ENCODE measurements around the gene CLTCL1. TPM values are rescaled to one million over a fixed set of nuclear protein-coding genes. Genes with fewer than 3 reads are reported as not detected.

The CLTCL1 gene
- total and polyA plus RNA-seq, 2 experiments from 2014 or later = 8.5 to 10.2 TPM

DNA sequence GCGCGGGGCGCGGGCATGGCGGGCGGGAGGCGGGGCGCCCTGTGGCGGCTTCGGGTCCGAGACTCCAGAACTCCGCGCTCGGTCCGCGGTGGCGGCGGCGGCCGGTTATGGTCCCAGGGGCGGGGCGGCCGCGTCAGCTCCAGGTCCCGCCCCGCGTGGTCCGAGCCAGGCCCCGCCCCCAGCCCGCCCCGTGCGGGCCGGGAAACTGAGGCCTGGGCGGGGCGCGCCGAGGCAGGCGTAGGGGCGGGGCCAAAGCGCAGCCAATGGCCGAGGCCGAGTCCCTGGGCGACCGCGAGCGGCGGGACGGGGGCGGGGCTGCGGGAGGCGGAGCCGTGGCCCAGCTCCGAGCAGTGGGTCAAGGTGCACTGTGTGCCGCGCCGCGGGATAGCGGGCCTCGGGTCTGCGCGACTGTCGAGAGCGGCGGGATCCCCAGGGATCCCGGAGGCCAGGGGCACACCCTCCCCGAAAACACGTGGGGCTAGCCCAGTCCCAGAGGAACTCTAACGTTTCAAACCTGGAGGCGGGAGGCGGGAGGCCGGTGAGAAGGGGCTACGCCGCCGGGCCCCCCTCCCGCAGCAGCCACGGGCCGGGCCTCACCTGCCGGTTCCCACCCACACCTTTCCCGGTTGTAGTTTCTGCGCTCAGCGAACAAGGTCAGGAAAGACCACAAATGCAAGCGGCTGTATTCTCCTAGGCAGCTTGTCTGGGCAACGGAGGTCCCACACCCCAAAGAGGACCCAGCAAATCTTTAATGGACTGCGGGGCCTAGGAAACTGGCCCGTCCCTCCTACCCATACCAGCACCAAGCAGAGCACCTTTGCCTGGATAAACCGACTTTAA is 112.6 kb downstream of the CLTCL1 start, which contains the start of gene SLC25A1:
TSS of gene SLC25A1 (minus strand) at position 80 of the 840 bp plus-strand sequence. CDS start at position 17, 63 bp downstream.
- H3K4me1 ChIP-seq (ENCODE audit: insufficient read depth) = peaks cover 12% of the 10 kb centered on the region
- no peaks in the 10 kb centered on the region for H3F3A ChIP-seq (ENCODE audit: insufficient read depth)
- peak; percentile 94 for DNase-seq
- in situ Hi-C loops (cut with MboI) = no loop called here
- no peaks in the 10 kb centered on the region for H3K27me3 ChIP-seq (replicated peaks; ENCODE audit: insufficient read depth)
- H3K4me3 ChIP-seq = peak within 1 kb of the TSS; percentile 78
- WGBS, 2 experiments (ENCODE audit: low coverage in 1 of 2, low lambda C conversion rate in 2 of 2, missing lambda C conversion rate in 2 of 2) = 3 to 5% methylated on average over 27 to 61 of the region's 86 CpGs
- no peaks in the 10 kb centered on the region for H4K20me1 ChIP-seq (ENCODE audit: insufficient read depth)
- H3K36me3 ChIP-seq (ENCODE audit: low read depth) = no peaks in the 10 kb centered on the region
- peaks cover 21% of the 10 kb centered on the region for H3K79me2 ChIP-seq (ENCODE audit: insufficient read depth)
- no peaks in the 10 kb centered on the region for H3K9me3 ChIP-seq (ENCODE audit: low read depth)
- H3K9me2 ChIP-seq (ENCODE audit: insufficient read depth) = no peaks in the 10 kb centered on the region
- H3K4me2 ChIP-seq (ENCODE audit: unreplicated experiment) = peak within 1 kb of the TSS; percentile 76
- peak within 1 kb of the TSS; percentile 31 for H3K27ac ChIP-seq
- peak within 1 kb of the TSS; percentile 79 for H3K9ac ChIP-seq
- peak within 1 kb of the TSS; percentile 78 for H2AFZ ChIP-seq
- TF ChIP-seq EZH2 (IDR thresholded peaks at IDR 0.05; ENCODE audit: insufficient read depth, poor library complexity, severe bottlenecking) (no peak), EZH2phosphoT487 (IDR thresholded peaks at IDR 0.05; ENCODE audit: insufficient read depth, low read depth) (no peak)

DNA sequence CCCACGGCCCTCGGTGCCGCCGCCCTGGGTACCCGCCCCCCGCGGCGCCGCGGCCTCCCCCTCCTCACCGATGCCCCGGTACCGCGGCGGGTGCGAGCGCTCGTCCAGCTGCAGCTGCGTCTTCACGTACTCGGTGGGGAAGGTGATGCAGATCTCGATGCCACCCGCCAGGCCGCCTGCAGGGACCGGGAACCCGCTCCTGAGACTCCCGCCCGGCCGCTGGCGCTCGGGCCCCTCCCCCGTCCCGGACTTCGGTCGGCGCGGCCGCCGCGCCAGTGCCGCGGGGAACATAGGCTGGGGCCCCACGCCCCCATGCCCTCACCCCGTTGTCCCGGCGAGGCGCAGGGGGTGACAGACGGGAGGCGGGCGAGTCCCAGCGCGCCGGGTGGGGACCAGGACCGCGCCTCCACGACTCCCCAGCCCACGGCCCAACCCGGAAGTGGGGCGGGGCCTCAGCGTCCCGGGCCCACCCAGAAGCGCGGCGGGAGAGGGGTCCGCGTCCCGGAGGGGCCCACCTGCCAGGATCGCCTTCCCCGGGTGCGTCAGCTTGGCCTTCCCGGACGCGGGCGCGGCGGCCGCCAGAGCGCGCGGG is 113.4 kb downstream of the CLTCL1 start:
- 0 to 1% methylated on average over 24 to 38 of the region's 80 CpGs for WGBS, 2 experiments (ENCODE audit: low coverage in 1 of 2, low lambda C conversion rate in 2 of 2, missing lambda C conversion rate in 2 of 2)
- Histone ChIP-seq H4K20me1 (ENCODE audit: insufficient read depth) (no peaks in the 10 kb centered on the region), H3K9ac (peak overlapping the region; percentile 79), H3K4me1 (ENCODE audit: insufficient read depth) (peaks cover 14% of the 10 kb centered on the region), H2AFZ (peak overlapping the region; percentile 70), H3K79me2 (ENCODE audit: insufficient read depth) (peaks cover 28% of the 10 kb centered on the region), H3F3A (ENCODE audit: insufficient read depth) (no peaks in the 10 kb centered on the region), H3K27ac (peak overlapping the region; percentile 19; the same call in 1 of the 2 replicates), H3K4me3 (peak overlapping the region; percentile 78), H3K9me3 (ENCODE audit: low read depth) (no peaks in the 10 kb centered on the region), H3K27me3 (replicated peaks; ENCODE audit: insufficient read depth) (no peaks in the 10 kb centered on the region), H3K9me2 (ENCODE audit: insufficient read depth) (no peaks in the 10 kb centered on the region), H3K36me3 (ENCODE audit: low read depth) (no peaks in the 10 kb centered on the region), H3K4me2 (ENCODE audit: unreplicated experiment) (peak overlapping the region; percentile 76)
- in situ Hi-C loops (cut with MboI) = no loop called here
- TF ChIP-seq EZH2phosphoT487 (IDR thresholded peaks at IDR 0.05; ENCODE audit: insufficient read depth, low read depth) (no peak), EZH2 (IDR thresholded peaks at IDR 0.05; ENCODE audit: insufficient read depth, poor library complexity, severe bottlenecking) (no peak)
- DNase-seq = peak; percentile 73

DNA sequence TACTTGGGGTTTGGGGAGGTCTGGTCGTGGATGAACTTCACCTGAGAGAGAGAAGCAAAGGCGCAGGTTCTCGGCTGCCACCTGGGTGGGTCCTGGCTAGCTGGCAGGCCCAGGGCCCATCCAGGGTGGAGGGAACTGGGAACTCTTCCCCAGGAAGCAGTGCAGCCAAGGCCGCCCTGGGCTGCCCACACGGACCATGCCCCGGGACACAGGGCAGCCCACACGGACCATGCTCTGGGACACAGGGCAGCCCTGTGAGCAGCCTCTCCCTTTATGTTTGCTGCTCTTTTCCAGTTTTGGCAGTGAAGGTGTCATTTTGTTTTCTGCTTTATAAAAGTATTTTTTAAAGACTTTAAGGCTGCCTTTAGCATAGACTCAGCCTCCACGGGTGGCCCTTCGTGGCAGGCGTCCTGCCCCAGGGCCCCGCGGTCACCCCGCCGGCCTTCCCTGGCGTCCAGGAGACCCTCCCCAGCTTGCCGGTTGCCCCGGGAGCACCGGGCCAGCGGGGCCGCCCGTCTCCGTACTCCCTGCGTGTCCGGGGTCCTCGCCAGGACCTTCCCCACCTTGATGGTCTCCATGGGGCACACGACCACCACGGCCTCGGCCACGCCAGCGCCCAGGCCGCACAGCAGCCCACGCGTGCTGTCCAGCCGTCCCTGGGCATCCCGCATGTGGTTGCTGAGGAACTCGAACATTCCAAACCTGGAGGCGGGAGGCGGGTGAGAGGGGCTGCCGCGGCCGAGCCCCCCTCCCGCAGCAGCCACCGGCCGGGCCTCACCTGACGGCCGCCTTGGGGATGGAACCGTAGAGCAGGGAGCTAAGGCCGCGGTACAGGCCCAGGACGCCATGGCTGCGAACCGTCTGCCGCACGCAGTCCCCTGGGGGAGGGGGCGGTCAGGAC is 114.1 kb downstream of the CLTCL1 start:
- Histone ChIP-seq H3F3A (ENCODE audit: insufficient read depth) (no peaks in the 10 kb centered on the region), H4K20me1 (ENCODE audit: insufficient read depth) (no peaks in the 10 kb centered on the region), H3K36me3 (ENCODE audit: low read depth) (no peaks in the 10 kb centered on the region), H3K9me3 (ENCODE audit: low read depth) (no peaks in the 10 kb centered on the region), H3K27me3 (replicated peaks; ENCODE audit: insufficient read depth) (no peaks in the 10 kb centered on the region), H3K9me2 (ENCODE audit: insufficient read depth) (no peaks in the 10 kb centered on the region), H3K4me2 (ENCODE audit: unreplicated experiment) (peak overlapping the region; percentile 76), H2AFZ (0 out of 2 replicates have a peak overlapping the region, but pooled peaks have one; percentile 70), H3K27ac (no peak overlapping the region), H3K9ac (peak overlapping the region; percentile 79), H3K79me2 (ENCODE audit: insufficient read depth) (peaks cover 35% of the 10 kb centered on the region), H3K4me3 (peak overlapping the region; percentile 78), H3K4me1 (ENCODE audit: insufficient read depth) (peaks cover 14% of the 10 kb centered on the region)
- in situ Hi-C loops (cut with MboI) = no loop called here
- DNase-seq = peak; percentile 36
- 16 to 17% methylated on average over 39 to 53 of the region's 55 CpGs for WGBS, 2 experiments (ENCODE audit: low coverage in 1 of 2, low lambda C conversion rate in 2 of 2, missing lambda C conversion rate in 2 of 2)
- TF ChIP-seq EZH2phosphoT487 (IDR thresholded peaks at IDR 0.05; ENCODE audit: insufficient read depth, low read depth) (no peak), EZH2 (IDR thresholded peaks at IDR 0.05; ENCODE audit: insufficient read depth, poor library complexity, severe bottlenecking) (no peak)

DNA sequence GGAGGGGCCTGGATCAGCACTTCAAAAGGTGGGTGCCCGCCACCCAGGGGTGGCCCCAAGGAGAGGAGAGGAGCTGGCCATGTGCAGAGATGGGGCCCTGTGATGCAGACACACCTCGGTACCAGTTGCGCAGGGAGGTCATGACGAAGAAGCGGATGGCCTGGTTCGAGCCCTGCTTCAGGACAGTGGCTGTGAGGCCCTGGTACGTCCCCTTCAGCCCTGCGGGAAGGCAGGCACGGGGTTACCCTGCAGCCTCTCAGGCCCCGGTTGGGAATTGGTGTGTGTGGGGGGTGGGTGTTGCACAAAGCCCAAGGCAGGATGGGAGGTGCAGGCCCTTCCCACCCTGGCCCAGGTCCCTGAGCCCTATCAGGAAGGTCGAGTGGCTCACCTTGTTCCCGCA is 114.8 kb downstream of the CLTCL1 start:
- Histone ChIP-seq H3K27ac (no peak overlapping the region), H3K9ac (peak overlapping the region; percentile 79), H3F3A (ENCODE audit: insufficient read depth) (no peaks in the 10 kb centered on the region), H3K36me3 (ENCODE audit: low read depth) (no peaks in the 10 kb centered on the region), H3K4me1 (ENCODE audit: insufficient read depth) (peaks cover 14% of the 10 kb centered on the region), H2AFZ (no peak overlapping the region), H4K20me1 (ENCODE audit: insufficient read depth) (no peaks in the 10 kb centered on the region), H3K9me3 (ENCODE audit: low read depth) (no peaks in the 10 kb centered on the region), H3K27me3 (replicated peaks; ENCODE audit: insufficient read depth) (no peaks in the 10 kb centered on the region), H3K79me2 (ENCODE audit: insufficient read depth) (peaks cover 42% of the 10 kb centered on the region), H3K4me2 (ENCODE audit: unreplicated experiment) (peak overlapping the region; percentile 76), H3K9me2 (ENCODE audit: insufficient read depth) (no peaks in the 10 kb centered on the region), H3K4me3 (peak overlapping the region; percentile 78; the same call in 1 of the 2 replicates)
- in situ Hi-C loops (cut with MboI) = no loop called here
- no peak for DNase-seq
- TF ChIP-seq EZH2phosphoT487 (IDR thresholded peaks at IDR 0.05; ENCODE audit: insufficient read depth, low read depth) = no peak
- TF ChIP-seq EZH2 (IDR thresholded peaks at IDR 0.05; ENCODE audit: insufficient read depth, poor library complexity, severe bottlenecking) = no peak
- 82 to 83% methylated on average over 10 to 12 of the region's 12 CpGs for WGBS, 2 experiments (ENCODE audit: low coverage in 1 of 2, low lambda C conversion rate in 2 of 2, missing lambda C conversion rate in 2 of 2)
